Keratinocyte (primary cell): Measurements from ENCODE around the gene CFAP54.

Experiments used
- CTCF ChIP-seq, 3 experiments: IDR thresholded peaks in 1 of 3; conservative IDR thresholded peaks in 1 of 3; optimal IDR thresholded peaks in 1 of 3; 2 replicates in 2 of 3; 3 replicates in 1 of 3; pipeline versions ENCODE3 to v1.5.1; 2011; ENCODE audit warnings: low read length in 3 of 3, mild to moderate bottlenecking in 3 of 3, moderate library complexity in 2 of 3, control low read depth in 1 of 3, inconsistent platforms in 1 of 3; ENCODE audit not compliant: insufficient read depth in 2 of 3; ENCODE audit errors: extremely low read depth in 1 of 3
- EZH2 ChIP-seq: IDR thresholded peaks from one replicate; pipeline ENCODE4 v1.6.1; 2012; ENCODE audit warnings: inconsistent platforms, mild to moderate bottlenecking, low read length, moderate library complexity

- no peak for TF ChIP-seq CTCF (optimal IDR thresholded peaks at IDR 0.05 in 1 of 3, IDR thresholded peaks at IDR 0.05 in 1 of 3, conservative IDR thresholded peaks at IDR 0.05 in 1 of 3; ENCODE audit: extremely low read depth in 1 of 3, insufficient read depth in 2 of 3, low read length in 3 of 3)
- TF ChIP-seq EZH2 = no peak
These were observed 401.0 kb downstream of the CFAP54 start for GRCh38 chr12:96890331-96890730.
